ENCODE results near the gene P2RX1.

DNA sequence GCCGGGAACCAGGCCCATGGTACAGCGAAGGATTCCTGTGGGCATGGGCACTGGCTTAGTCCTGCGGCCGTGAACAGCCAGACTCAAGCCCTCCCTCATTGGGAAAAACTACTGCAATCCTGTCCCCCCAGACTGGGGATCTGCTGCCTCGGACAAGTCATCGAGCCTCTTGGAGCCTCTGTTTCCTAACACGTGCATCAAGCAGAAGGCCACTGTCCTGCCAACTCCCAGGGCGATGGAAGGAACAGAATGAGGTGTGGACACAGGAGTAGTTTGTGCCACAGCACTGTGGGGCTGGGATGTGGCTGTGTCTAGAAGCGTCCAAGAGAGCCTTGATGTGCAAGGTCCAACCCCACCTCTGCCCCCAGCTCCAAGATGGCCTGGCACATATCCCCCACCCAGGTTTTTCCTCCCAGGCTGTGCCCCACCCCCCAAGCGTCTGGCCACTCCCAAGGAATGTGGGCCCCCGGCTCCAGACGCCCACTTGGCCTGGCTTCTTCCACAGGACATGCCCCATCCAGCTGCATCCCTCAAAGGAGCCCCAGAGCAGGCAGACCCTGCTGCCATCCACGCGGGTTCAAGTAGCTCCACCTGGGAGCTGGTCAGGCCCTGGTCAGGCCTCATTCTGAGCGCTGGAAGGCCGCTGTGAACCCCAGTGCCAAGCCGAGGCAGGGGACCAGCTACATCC is 26.8 kb downstream of the P2RX1 start:
- no peak for TF ChIP-seq POLR2A (IDR thresholded peaks at IDR 0.05)
- TF ChIP-seq, protein P1, sequence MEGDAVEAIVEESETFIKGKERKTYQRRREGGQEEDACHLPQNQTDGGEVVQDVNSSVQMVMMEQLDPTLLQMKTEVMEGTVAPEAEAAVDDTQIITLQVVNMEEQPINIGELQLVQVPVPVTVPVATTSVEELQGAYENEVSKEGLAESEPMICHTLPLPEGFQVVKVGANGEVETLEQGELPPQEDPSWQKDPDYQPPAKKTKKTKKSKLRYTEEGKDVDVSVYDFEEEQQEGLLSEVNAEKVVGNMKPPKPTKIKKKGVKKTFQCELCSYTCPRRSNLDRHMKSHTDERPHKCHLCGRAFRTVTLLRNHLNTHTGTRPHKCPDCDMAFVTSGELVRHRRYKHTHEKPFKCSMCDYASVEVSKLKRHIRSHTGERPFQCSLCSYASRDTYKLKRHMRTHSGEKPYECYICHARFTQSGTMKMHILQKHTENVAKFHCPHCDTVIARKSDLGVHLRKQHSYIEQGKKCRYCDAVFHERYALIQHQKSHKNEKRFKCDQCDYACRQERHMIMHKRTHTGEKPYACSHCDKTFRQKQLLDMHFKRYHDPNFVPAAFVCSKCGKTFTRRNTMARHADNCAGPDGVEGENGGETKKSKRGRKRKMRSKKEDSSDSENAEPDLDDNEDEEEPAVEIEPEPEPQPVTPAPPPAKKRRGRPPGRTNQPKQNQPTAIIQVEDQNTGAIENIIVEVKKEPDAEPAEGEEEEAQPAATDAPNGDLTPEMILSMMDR (IDR thresholded peaks at IDR 0.05): no peak

Data from body of pancreas (tissue), 4 donors.